GM23338 (cell line): ENCODE measurements around the gene PTPRE. TPM values are rescaled to one million over a fixed set of nuclear protein-coding genes. Genes with fewer than 3 reads are reported as not detected.

ENCODE experiments used
- ATAC-seq: fragments of 200-7000 bp; cut with Tn5 transposase; 3 replicates; pipeline ENCODE4 v1.9.1; 2020
- DNase-seq: peaks from one replicate; pipeline ENCODE4 v3.0.0-alpha.2; 2015; ENCODE audit warnings: low spot score
- H2AFZ ChIP-seq: fragments of 200-600 bp; sonication (generic); 2 replicates; pipeline ENCODE4 v1.8.0; 2016; ENCODE audit warnings: antibody characterized with exemption, mild to moderate bottlenecking, moderate library complexity
- H3F3A ChIP-seq: fragments of 200-600 bp; sonication (generic); replicated peaks from 2 replicates; pipeline ENCODE4 v1.8.0; 2017; ENCODE audit warnings: antibody characterized with exemption, mixed run types, low read depth
- H3K27ac ChIP-seq: fragments of 200-600 bp; sonication (generic); 2 replicates; pipeline ENCODE4 v1.6.1; 2016; ENCODE audit warnings: low read depth
- H3K27me3 ChIP-seq: fragments of 200-600 bp; sonication (generic); 2 replicates; pipeline ENCODE4 v1.8.0; 2016; ENCODE audit warnings: mild to moderate bottlenecking, mixed run types, moderate library complexity; ENCODE audit not compliant: insufficient read depth
- H3K36me3 ChIP-seq: fragments of 200-600 bp; sonication (generic); 2 replicates; pipeline ENCODE4 v1.8.0; 2016; ENCODE audit warnings: mild to moderate bottlenecking; ENCODE audit not compliant: insufficient read depth
- H3K4me1 ChIP-seq: fragments of 200-600 bp; sonication (generic); 2 replicates; pipeline ENCODE4 v1.8.0; 2016; ENCODE audit warnings: mild to moderate bottlenecking, moderate library complexity; ENCODE audit not compliant: insufficient read depth
- H3K4me2 ChIP-seq: fragments of 200-600 bp; sonication (generic); 2 replicates; pipeline ENCODE4 v1.7.1; 2017; ENCODE audit warnings: mixed run types
- H3K4me3 ChIP-seq: fragments of 200-600 bp; sonication (generic); 2 replicates; pipeline ENCODE4 v1.6.1; 2016; ENCODE audit warnings: mixed run types
- H3K79me2 ChIP-seq: fragments of 200-600 bp; sonication (generic); replicated peaks from 2 replicates; pipeline ENCODE4 v1.8.0; 2017; ENCODE audit warnings: mild to moderate bottlenecking; ENCODE audit not compliant: insufficient read depth
- H3K9me2 ChIP-seq: fragments of 200-600 bp; sonication (generic); 2 replicates; pipeline ENCODE4 v1.8.0; 2017; ENCODE audit not compliant: insufficient read depth
- H4K20me1 ChIP-seq: fragments of 200-600 bp; sonication (generic); replicated peaks from 2 replicates; pipeline ENCODE4 v1.8.0; 2017; ENCODE audit warnings: mild to moderate bottlenecking; ENCODE audit not compliant: insufficient read depth
- H3K27ac Mint-ChIP-seq: 2 replicates; pipeline ENCODE4 v1.8.0; 2020; ENCODE audit warnings: inconsistent platforms, mild to moderate bottlenecking, moderate library complexity, mixed read lengths
- H3K27me3 Mint-ChIP-seq: 3 replicates; pipeline ENCODE4 v1.8.0; 2022; ENCODE audit warnings: low read depth, mild to moderate bottlenecking, moderate library complexity, mixed read lengths, inconsistent platforms; ENCODE audit not compliant: insufficient read depth, poor library complexity
- H3K36me3 Mint-ChIP-seq: 3 replicates; pipeline ENCODE4 v1.8.0; 2021; ENCODE audit warnings: low read depth, mild to moderate bottlenecking, inconsistent platforms, moderate library complexity, mixed read lengths
- H3K4me1 Mint-ChIP-seq: 3 replicates; pipeline ENCODE4 v1.8.0; 2020; ENCODE audit warnings: mild to moderate bottlenecking, inconsistent platforms, mixed read lengths
- H3K4me3 Mint-ChIP-seq: 3 replicates; pipeline ENCODE4 v1.8.0; 2021; ENCODE audit warnings: moderate library complexity, mild to moderate bottlenecking, inconsistent platforms, mixed read lengths
- H3K9me3 Mint-ChIP-seq: 3 replicates; pipeline ENCODE4 v1.8.0; 2020; ENCODE audit warnings: moderate library complexity, mild to moderate bottlenecking, inconsistent platforms, mixed read lengths
- CREB1 ChIP-seq: fragments of 250-450 bp; sonication (Bioruptor Pico); IDR thresholded peaks from 2 replicates; pipeline ENCODE4 v1.5.0; 2020; ENCODE audit warnings: low read depth, mild to moderate bottlenecking, moderate library complexity
- CTCF ChIP-seq, 2 experiments: fragments of 200-600 bp in 1 of 2; sonication (generic) in 1 of 2; conservative IDR thresholded peaks; 2 replicates each; pipeline versions ENCODE4 v1.5.1 to v1.6.1; 2016 to 2017; ENCODE audit warnings: antibody characterized with exemption in 2 of 2, low read depth in 2 of 2, mild to moderate bottlenecking in 2 of 2, moderate library complexity in 1 of 2
- ETS1 ChIP-seq: IDR thresholded peaks from 2 replicates; pipeline ENCODE4 v1.6.1; 2016; ENCODE audit warnings: antibody characterized with exemption
- EZH2 ChIP-seq: fragments of 200-600 bp; sonication (generic); IDR thresholded peaks from one replicate; pipeline ENCODE4 v1.8.0; 2017; ENCODE audit warnings: antibody characterized with exemption, mild to moderate bottlenecking, low read depth; ENCODE audit not compliant: unreplicated experiment
- EZH2phosphoT487 ChIP-seq: fragments of 200-600 bp; sonication (generic); IDR thresholded peaks from one replicate; pipeline ENCODE4 v1.8.1; 2018; ENCODE audit warnings: antibody characterized with exemption; ENCODE audit not compliant: unreplicated experiment
- JUNB ChIP-seq: IDR thresholded peaks from one replicate; pipeline ENCODE4 v1.6.1; 2016; ENCODE audit warnings: antibody characterized with exemption; ENCODE audit not compliant: unreplicated experiment
- NANOG ChIP-seq: IDR thresholded peaks from 2 replicates; pipeline ENCODE4 v1.6.1; 2016; ENCODE audit warnings: antibody characterized with exemption, borderline replicate concordance
- POLR2AphosphoS5 ChIP-seq: IDR thresholded peaks from 2 replicates; pipeline ENCODE4 v1.6.1; 2016; ENCODE audit warnings: antibody characterized with exemption, low read depth
- REST ChIP-seq: IDR thresholded peaks from one replicate; pipeline ENCODE4 v1.6.1; 2018; ENCODE audit warnings: antibody characterized with exemption; ENCODE audit not compliant: unreplicated experiment
- STAT1 ChIP-seq: IDR thresholded peaks from one replicate; pipeline ENCODE4 v1.6.1; 2016; ENCODE audit warnings: antibody characterized with exemption; ENCODE audit not compliant: unreplicated experiment
- ZNF114 ChIP-seq: fragments of 250-450 bp; sonication (Bioruptor Pico); IDR thresholded peaks from 2 replicates; pipeline ENCODE4 v1.5.0; 2020; ENCODE audit warnings: mild to moderate bottlenecking, moderate library complexity
- ZNF331 ChIP-seq: fragments of 250-450 bp; sonication (Bioruptor Pico); IDR thresholded peaks from 2 replicates; pipeline ENCODE4 v1.5.0; 2020; ENCODE audit warnings: low read depth, mild to moderate bottlenecking, moderate library complexity
- ZNF462 ChIP-seq: fragments of 250-450 bp; sonication (Bioruptor Pico); IDR thresholded peaks from 2 replicates; pipeline ENCODE4 v1.5.0; 2020; ENCODE audit warnings: mild to moderate bottlenecking, moderate library complexity
- polyA plus RNA-seq: library from polyadenylated mRNA; unstranded; fragments of >200 nt; fragmentation: Nextera tagmentation; extraction: Ambion mirVana; gene quantifications from 2 replicates; pipeline ENCODE4 v1.2.1, GENCODE V29; 2016
- total RNA-seq: library from RNA; depleted of rRNA; stranded (reverse); fragments of >200 nt; shearing (Covaris generic); gene quantifications from 2 replicates; pipeline ENCODE4 v1.2.3, GENCODE V29; 2014

PTPRE gene
- total and polyA plus RNA-seq, 2 experiments from 2014 or later = 0.34 to 0.42 TPM

GRCh38 chr10:128024426-128024825 lies 117.5 kb downstream of the PTPRE start:
- Mint-ChIP-seq H3K4me1 (no peaks in the 10 kb centered on the region), H3K27me3 (peaks cover 6% of the 10 kb centered on the region), H3K36me3 (no peaks in the 10 kb centered on the region), H3K4me3 (no peak overlapping the region), H3K9me3 (no peaks in the 10 kb centered on the region), H3K27ac (no peak overlapping the region)
- no peaks in the 10 kb centered on the region for H3F3A ChIP-seq
- no peaks in the 10 kb centered on the region for H3K4me1 ChIP-seq
- TF ChIP-seq POLR2AphosphoS5 = no peak
- TF ChIP-seq JUNB = no peak
- no peak for TF ChIP-seq ZNF331 (CRISPR knock-in tag)
- TF ChIP-seq ETS1 = no peak
- TF ChIP-seq CREB1 (CRISPR knock-in tag) = no peak
- no peak for TF ChIP-seq ZNF462 (CRISPR knock-in tag)
- TF ChIP-seq STAT1 = no peak
- no peak for TF ChIP-seq EZH2phosphoT487
- no peak for TF ChIP-seq NANOG
- TF ChIP-seq REST = no peak
- no peak for TF ChIP-seq CTCF (conservative IDR thresholded peaks at IDR 0.05; ENCODE audit: low read depth in 2 of 2)
- no peak for TF ChIP-seq ZNF114 (CRISPR knock-in tag)
- TF ChIP-seq EZH2 = no peak
- no peak overlapping the region for H2AFZ ChIP-seq
- H3K27me3 ChIP-seq = no peaks in the 10 kb centered on the region
- no peak for DNase-seq
- H3K4me3 ChIP-seq = no peak overlapping the region
- H3K27ac ChIP-seq = no peak overlapping the region
- H3K36me3 ChIP-seq = no peaks in the 10 kb centered on the region
- no peak overlapping the region for H3K4me2 ChIP-seq
- H4K20me1 ChIP-seq = no peaks in the 10 kb centered on the region
- H3K9me2 ChIP-seq = no peaks in the 10 kb centered on the region
- no peaks in the 10 kb centered on the region for H3K79me2 ChIP-seq
- ATAC-seq = no peak
